ENCODE data around the gene CENATAC.

DNA sequence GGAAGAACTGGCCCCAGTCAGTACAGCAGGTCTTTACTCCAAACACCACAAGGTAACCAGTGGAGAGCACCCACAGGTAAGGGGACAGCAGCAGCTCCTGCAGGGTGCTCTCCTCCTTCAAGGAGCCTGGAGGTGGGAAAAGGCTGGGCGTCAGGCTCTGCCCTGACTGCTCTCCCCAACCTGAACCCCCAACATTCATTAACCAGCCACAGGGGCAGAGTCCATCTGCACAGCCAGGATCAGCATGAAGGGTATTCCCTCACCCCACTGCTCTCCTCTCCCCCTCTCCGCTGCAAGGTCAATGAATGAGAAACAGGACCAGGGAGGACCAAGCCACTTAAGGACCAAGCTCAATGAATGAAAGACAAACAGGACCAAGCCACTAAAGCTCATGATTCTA is 29.0 kb downstream of the CENATAC start:
- no peak for TF ChIP-seq ATF7 (IDR thresholded peaks at IDR 0.05)
- TF ChIP-seq SFPQ (IDR thresholded peaks at IDR 0.05; ENCODE audit: low read depth, low read length) = no peak
- TF ChIP-seq SOX6 (IDR thresholded peaks at IDR 0.05) = no peak
- TF ChIP-seq, protein P1, sequence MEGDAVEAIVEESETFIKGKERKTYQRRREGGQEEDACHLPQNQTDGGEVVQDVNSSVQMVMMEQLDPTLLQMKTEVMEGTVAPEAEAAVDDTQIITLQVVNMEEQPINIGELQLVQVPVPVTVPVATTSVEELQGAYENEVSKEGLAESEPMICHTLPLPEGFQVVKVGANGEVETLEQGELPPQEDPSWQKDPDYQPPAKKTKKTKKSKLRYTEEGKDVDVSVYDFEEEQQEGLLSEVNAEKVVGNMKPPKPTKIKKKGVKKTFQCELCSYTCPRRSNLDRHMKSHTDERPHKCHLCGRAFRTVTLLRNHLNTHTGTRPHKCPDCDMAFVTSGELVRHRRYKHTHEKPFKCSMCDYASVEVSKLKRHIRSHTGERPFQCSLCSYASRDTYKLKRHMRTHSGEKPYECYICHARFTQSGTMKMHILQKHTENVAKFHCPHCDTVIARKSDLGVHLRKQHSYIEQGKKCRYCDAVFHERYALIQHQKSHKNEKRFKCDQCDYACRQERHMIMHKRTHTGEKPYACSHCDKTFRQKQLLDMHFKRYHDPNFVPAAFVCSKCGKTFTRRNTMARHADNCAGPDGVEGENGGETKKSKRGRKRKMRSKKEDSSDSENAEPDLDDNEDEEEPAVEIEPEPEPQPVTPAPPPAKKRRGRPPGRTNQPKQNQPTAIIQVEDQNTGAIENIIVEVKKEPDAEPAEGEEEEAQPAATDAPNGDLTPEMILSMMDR (IDR thresholded peaks at IDR 0.05 in 2 of 3, conservative IDR thresholded peaks at IDR 0.05 in 1 of 3; ENCODE audit: insufficient read depth in 2 of 3, low read depth in 1 of 3, low read length in 3 of 3) = no peak
- TF ChIP-seq MXI1 (IDR thresholded peaks at IDR 0.05; ENCODE audit: low read depth, low read length) = no peak
- TF ChIP-seq, protein P2, sequence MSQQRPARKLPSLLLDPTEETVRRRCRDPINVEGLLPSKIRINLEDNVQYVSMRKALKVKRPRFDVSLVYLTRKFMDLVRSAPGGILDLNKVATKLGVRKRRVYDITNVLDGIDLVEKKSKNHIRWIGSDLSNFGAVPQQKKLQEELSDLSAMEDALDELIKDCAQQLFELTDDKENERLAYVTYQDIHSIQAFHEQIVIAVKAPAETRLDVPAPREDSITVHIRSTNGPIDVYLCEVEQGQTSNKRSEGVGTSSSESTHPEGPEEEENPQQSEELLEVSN (IDR thresholded peaks at IDR 0.05; ENCODE audit: borderline replicate concordance in 1 of 2, extremely low read depth in 1 of 2, insufficient read depth in 1 of 2, insufficient read length in 1 of 2, low read depth in 1 of 2, low read length in 1 of 2, poor library complexity in 1 of 2, severe bottlenecking in 1 of 2) = no peak
- TF ChIP-seq EP300 (IDR thresholded peaks at IDR 0.05; ENCODE audit: low read length) = no peak
- TF ChIP-seq NFYB (IDR thresholded peaks at IDR 0.05; ENCODE audit: extremely low read depth, insufficient read length) = no peak
